Activated CD4-positive, alpha-beta T cell treated with anti-CD3 and anti-CD28 coated beads, Interleukin-2, amount 10 ng/mL, durations not matched to agents 24 days and 14 days (primary cell): ENCODE measurements around the gene ACLY. TPM values are rescaled to one million over a fixed set of nuclear protein-coding genes. Genes with fewer than 3 reads are reported as not detected.
A peak's percentile ranks its signal among the peaks of the same experiment; 100 is the strongest.

Experiments
- DNase-seq: peaks from one replicate; pipeline ENCODE4 v3.0.0; 2022
- H3K27ac Mint-ChIP-seq: one replicate; pipeline ENCODE4 v1.8.0; 2022; ENCODE audit warnings: mild to moderate bottlenecking, mixed read lengths
- H3K27me3 Mint-ChIP-seq: one replicate; pipeline ENCODE4 v1.8.0; 2022; ENCODE audit warnings: mixed read lengths
- H3K36me3 Mint-ChIP-seq: one replicate; pipeline ENCODE4 v1.8.0; 2022; ENCODE audit warnings: low read depth, mild to moderate bottlenecking, mixed read lengths
- H3K4me1 Mint-ChIP-seq: one replicate; pipeline ENCODE4 v1.8.0; 2021; ENCODE audit warnings: mixed read lengths
- H3K4me3 Mint-ChIP-seq: one replicate; pipeline ENCODE4 v1.8.0; 2022; ENCODE audit warnings: mild to moderate bottlenecking, moderate library complexity, mixed read lengths
- H3K9me3 Mint-ChIP-seq: one replicate; pipeline ENCODE4 v1.8.0; 2021; ENCODE audit warnings: mixed read lengths
- intact Hi-C: fragments of 100-400 bp; cut with micrococcal nuclease; formaldehyde crosslinking; loops from one replicate; pipeline ENCODE4 v1.15.1; 2023
- total RNA-seq: library from RNA; stranded (reverse); gene quantifications from 2 replicates; pipeline ENCODE4 v1.2.3, GENCODE V29; 2022

Gene ACLY
- total RNA-seq, 1 donor from 2014 or later: 225 TPM

- Mint-ChIP-seq H3K4me1 (no peaks in the 10 kb centered on the region), H3K27ac (no peak overlapping the region), H3K9me3 (no peaks in the 10 kb centered on the region), H3K27me3 (peaks cover 3% of the 10 kb centered on the region), H3K4me3 (no peak overlapping the region), H3K36me3 (no peaks in the 10 kb centered on the region)
- intact Hi-C loops: no loop called here
- no peak for DNase-seq
Observed at GRCh38 chr17:41957031-41957868, 38.5 kb upstream of the ACLY start.

DNA sequence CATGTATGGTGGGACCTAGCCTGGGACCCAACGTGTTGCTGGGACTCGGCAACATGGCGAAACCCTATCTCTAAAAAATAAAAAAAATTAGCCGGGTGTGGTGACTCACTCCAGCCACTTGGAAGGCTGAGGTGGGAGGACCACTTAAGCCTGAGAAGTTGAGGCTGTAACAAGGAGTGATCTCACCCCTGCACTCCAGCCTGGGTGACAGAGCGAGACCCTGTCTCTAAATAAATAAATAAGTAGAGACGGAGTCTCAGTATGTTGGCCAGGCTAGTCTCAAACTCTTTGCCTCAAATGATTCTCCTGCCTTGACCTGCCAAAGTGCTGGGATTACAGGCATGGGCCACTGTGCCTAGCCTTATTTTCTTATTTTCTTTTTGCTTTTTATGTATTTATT, 37.8 kb upstream of the ACLY start:
- DNase-seq: no peak
- no peaks in the 10 kb centered on the region for H3K27me3 Mint-ChIP-seq
- H3K4me3 Mint-ChIP-seq: no peak overlapping the region
- no peaks in the 10 kb centered on the region for H3K36me3 Mint-ChIP-seq
- no peaks in the 10 kb centered on the region for H3K9me3 Mint-ChIP-seq
- no peak overlapping the region for H3K27ac Mint-ChIP-seq
- H3K4me1 Mint-ChIP-seq: no peaks in the 10 kb centered on the region
- intact Hi-C loops: no loop called here

DNA sequence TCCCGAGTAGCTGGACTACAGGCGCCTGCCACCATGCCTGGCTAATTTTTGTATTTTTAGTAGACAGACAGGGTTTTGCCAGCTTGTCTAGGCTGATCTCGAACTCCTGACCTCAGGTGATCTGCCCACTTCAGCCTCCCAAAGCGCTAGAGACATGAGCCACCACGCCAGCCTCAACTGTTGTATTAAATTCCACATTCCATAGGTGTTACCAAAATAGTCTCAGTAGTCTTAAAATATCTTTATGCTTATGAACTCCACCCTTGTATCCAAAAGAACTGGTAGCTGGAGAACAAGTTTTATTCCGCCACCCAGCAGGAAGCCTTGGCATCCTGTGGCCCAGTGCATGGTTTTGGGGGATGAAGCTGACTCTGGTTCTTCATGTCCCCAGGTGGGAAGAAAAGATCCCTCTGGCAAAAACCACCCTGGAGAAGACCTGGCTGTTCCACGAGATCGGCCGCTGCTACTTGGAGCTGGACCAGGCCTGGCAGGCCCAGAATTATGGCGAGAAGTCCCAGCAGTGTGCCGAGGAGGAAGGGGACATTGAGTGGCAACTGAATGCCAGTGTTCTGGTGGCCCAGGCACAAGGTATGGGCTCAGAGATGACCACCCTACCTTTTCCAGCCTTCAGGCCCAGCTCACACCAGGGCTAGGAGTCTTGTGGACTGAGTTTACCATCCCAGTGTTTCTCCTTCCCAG, 30.2 kb upstream of the ACLY start:
- Mint-ChIP-seq H3K27me3 (no peaks in the 10 kb centered on the region), H3K27ac (no peak overlapping the region), H3K9me3 (no peaks in the 10 kb centered on the region), H3K4me3 (no peak overlapping the region), H3K4me1 (no peaks in the 10 kb centered on the region), H3K36me3 (no peaks in the 10 kb centered on the region)
- intact Hi-C loops: no loop called here
- no peak for DNase-seq

- intact Hi-C loops: no loop called here
Observed at GRCh38 chr17:41944943-41945342, 26.2 kb upstream of the ACLY start.

DNA sequence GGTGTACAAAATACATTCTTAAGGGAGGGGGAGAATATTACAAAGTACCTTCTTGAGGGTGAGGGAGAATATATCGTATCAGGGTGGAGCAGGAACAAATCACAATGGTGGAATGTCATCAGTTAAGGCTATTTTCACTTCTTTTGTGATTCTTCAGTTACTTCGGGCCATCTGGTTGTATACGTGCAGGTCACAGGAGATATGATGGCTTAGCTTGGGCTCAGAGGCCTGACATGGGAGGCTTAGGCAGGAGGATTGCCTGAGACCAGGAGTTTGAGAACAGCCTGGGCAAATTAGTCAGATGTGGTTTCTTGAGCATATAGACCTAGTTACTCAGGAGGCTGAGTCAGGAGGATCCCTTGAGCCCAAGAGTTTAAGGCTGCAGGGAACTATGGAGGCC, 24.7 kb upstream of the ACLY start:
- Mint-ChIP-seq H3K9me3 (no peaks in the 10 kb centered on the region), H3K36me3 (no peaks in the 10 kb centered on the region), H3K27ac (no peak overlapping the region), H3K4me1 (no peaks in the 10 kb centered on the region), H3K27me3 (no peaks in the 10 kb centered on the region), H3K4me3 (no peak overlapping the region)
- DNase-seq: no peak
- intact Hi-C loops: no loop called here

More at GRCh38 chr17:41944943-41945342, 26.2 kb upstream of the ACLY start:
- DNase-seq: no peak
- Mint-ChIP-seq H3K4me3 (no peak overlapping the region), H3K27ac (no peak overlapping the region), H3K4me1 (no peaks in the 10 kb centered on the region), H3K9me3 (no peaks in the 10 kb centered on the region), H3K36me3 (no peaks in the 10 kb centered on the region), H3K27me3 (no peaks in the 10 kb centered on the region)

GRCh38 chr17:41942626-41943373, 24.0 kb upstream of the ACLY start:
- H3K36me3 Mint-ChIP-seq: no peaks in the 10 kb centered on the region
- no peaks in the 10 kb centered on the region for H3K27me3 Mint-ChIP-seq
- no peaks in the 10 kb centered on the region for H3K9me3 Mint-ChIP-seq
- intact Hi-C loops: no loop called here
- no peak for DNase-seq
- H3K27ac Mint-ChIP-seq: no peak overlapping the region
- H3K4me1 Mint-ChIP-seq: no peaks in the 10 kb centered on the region
- no peak overlapping the region for H3K4me3 Mint-ChIP-seq

GRCh38 chr17:41941168-41941567, 22.4 kb upstream of the ACLY start:
- no peaks in the 10 kb centered on the region for H3K9me3 Mint-ChIP-seq
- no peaks in the 10 kb centered on the region for H3K27me3 Mint-ChIP-seq
- DNase-seq: no peak
- intact Hi-C loops: no loop called here
- no peak overlapping the region for H3K4me3 Mint-ChIP-seq
- H3K4me1 Mint-ChIP-seq: no peaks in the 10 kb centered on the region
- no peak overlapping the region for H3K27ac Mint-ChIP-seq
- H3K36me3 Mint-ChIP-seq: no peaks in the 10 kb centered on the region

DNA sequence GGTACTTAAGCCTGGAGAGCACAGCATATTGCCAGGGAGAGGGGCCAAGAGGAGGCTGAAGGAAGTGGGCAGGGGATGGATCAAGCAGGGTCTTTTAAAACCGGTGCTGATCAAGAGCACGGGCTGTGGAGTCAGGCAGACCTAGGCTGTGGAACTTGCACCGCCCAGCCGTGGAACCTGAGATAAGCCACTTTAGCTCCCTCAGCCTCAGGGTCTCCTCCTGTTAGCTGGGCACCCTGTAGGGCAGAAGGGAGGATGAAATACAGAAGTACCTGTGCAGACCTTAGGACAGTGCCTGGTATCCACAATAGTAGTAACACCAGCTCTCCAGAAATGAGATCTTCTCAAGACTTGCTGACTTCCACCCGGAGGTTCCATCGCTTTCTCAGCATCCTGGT, 20.9 kb upstream of the ACLY start:
- H3K4me1 Mint-ChIP-seq: no peaks in the 10 kb centered on the region
- no peak for DNase-seq
- no peaks in the 10 kb centered on the region for H3K27me3 Mint-ChIP-seq
- H3K9me3 Mint-ChIP-seq: no peaks in the 10 kb centered on the region
- intact Hi-C loops: no loop called here
- H3K27ac Mint-ChIP-seq: no peak overlapping the region
- H3K4me3 Mint-ChIP-seq: no peak overlapping the region
- no peaks in the 10 kb centered on the region for H3K36me3 Mint-ChIP-seq

- intact Hi-C loops: no loop called here
- H3K9me3 Mint-ChIP-seq: no peaks in the 10 kb centered on the region
- H3K36me3 Mint-ChIP-seq: no peaks in the 10 kb centered on the region
- no peak overlapping the region for H3K4me3 Mint-ChIP-seq
- H3K27me3 Mint-ChIP-seq: no peaks in the 10 kb centered on the region
- no peak for DNase-seq
- no peak overlapping the region for H3K27ac Mint-ChIP-seq
- no peaks in the 10 kb centered on the region for H3K4me1 Mint-ChIP-seq
Observed at GRCh38 chr17:41939044-41939692, 20.4 kb upstream of the ACLY start.

- intact Hi-C loops: no loop called here
- DNase-seq: no peak
Observed at GRCh38 chr17:41937970-41938954, 19.5 kb upstream of the ACLY start.

DNA sequence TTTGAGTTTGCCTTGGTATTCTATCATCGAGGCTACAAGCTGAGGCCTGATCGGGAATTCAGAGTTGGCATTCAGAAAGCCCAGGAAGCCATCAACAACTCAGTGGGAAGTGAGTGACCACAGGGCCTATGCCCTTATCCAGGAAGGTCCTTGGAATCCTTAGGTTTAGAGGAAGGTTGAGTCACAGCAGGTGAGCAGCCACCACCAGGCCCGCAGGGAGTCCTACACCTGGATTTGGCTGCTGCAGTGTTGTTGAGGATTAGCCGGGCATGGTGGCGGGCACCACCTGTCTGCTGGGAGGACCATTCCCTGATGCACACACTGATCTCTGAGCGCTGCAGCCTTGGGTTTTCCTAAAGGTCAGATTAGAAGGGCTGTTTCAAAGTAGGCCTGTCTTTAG, 16.9 kb upstream of the ACLY start:
- intact Hi-C loops: no loop called here
- no peak overlapping the region for H3K27ac Mint-ChIP-seq
- no peaks in the 10 kb centered on the region for H3K27me3 Mint-ChIP-seq
- DNase-seq: no peak
- H3K4me3 Mint-ChIP-seq: no peak overlapping the region
- H3K9me3 Mint-ChIP-seq: no peaks in the 10 kb centered on the region
- no peaks in the 10 kb centered on the region for H3K36me3 Mint-ChIP-seq
- peaks cover 9% of the 10 kb centered on the region for H3K4me1 Mint-ChIP-seq

More at GRCh38 chr17:41937970-41938954, 19.5 kb upstream of the ACLY start:
- no peak overlapping the region for H3K4me3 Mint-ChIP-seq
- no peaks in the 10 kb centered on the region for H3K4me1 Mint-ChIP-seq
- H3K36me3 Mint-ChIP-seq: no peaks in the 10 kb centered on the region
- H3K9me3 Mint-ChIP-seq: no peaks in the 10 kb centered on the region
- no peaks in the 10 kb centered on the region for H3K27me3 Mint-ChIP-seq
- no peak overlapping the region for H3K27ac Mint-ChIP-seq

GRCh38 chr17:41932816-41933389, 14.2 kb upstream of the ACLY start:
- peak; percentile 67 for DNase-seq
- Mint-ChIP-seq H3K27me3 (no peaks in the 10 kb centered on the region), H3K36me3 (peaks cover 9% of the 10 kb centered on the region), H3K4me3 (peak overlapping the region; percentile 45), H3K9me3 (no peaks in the 10 kb centered on the region), H3K27ac (peak overlapping the region; percentile 69), H3K4me1 (peaks cover 27% of the 10 kb centered on the region)
- intact Hi-C loops: no loop called here
